NCI-H2081 treated with DMSO at 0.1 percent for 48 hours (cell line): ENCODE measurements around the gene TMCC1.
"Not testable (repeated sequence)": the region's sequence is repeated elsewhere in the genome, so short reads cannot be mapped to it uniquely, and the experiment has no call there.

Experiments
- DNase-seq: peaks from one replicate; lab custom pipeline; 2025; lab: John Stamatoyannopoulos, UW

Gene TMCC1

DNA sequence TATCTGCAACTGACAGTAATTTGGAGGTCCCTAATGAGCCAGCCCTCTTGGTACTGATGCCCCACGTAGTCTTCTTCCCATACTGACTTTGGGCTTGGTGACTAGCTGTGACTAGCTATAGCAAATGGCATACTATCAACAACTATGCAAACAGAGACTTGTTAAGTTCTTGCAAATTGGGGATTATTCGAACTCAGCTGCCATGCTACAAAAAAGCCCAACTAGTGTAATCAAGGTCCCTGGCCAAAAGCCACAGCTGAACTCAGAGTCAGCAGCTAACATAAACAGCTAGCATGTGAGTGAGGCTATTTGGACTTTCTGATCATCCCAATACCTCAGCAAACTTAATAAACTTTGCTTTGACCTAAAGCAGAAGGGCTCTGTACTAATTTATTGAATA, 165.8 kb downstream of the TMCC1 start:
- DNase-seq: no peak

DNA sequence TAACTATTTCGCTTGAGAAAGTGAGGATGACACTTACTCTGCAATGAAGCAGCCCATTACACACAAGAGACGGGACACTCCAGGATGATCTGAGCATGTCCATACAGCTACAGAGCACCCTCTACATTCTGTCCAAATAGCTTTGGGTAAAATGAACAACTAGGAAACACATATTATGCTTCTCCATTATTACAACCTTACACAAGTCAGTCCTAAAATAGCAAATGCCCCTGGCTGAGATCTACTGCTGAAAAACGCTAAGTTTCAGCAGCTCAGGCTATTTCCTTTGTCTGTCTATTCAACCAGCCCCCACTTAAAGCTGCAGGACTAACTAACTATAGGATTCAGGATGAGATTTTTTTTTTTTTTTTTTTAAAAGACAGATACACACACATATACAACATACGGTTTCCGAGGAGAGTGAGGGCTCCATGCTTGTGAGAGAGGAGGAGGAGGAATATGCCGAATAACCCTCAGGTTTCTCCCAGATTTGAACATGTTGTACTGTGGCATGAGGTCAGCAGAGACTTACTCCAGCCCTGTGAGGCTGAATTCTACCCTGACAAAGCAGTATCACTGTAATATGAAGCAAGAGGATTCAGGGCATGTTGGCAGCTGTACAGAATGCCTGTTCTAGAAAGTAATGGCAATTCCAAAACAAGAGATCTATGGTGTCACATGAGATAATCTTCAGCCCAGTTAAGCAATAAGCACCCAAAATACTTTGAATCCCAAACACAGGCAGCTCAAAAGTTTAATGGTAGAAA, 169.8 kb downstream of the TMCC1 start:
- DNase-seq: no peak

DNA sequence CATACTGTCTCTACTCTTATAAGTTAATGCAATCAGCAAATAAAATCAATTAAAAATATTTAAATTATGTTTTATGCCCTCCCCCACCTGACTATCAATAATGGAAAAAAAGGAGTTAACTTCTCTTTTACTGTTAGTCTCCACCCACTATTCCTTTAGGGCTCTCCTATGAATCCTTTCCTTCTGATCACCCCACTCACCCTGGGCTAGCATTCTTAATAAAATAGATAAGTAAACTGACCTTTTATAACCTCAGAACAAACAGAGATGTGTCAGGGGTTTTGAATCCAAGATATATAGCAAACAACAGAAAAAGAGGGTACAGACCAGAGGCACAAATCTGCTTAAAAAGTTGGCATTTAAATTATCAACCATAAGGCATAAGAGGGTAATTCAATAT, 171.0 kb downstream of the TMCC1 start:
- no peak for DNase-seq

DNA sequence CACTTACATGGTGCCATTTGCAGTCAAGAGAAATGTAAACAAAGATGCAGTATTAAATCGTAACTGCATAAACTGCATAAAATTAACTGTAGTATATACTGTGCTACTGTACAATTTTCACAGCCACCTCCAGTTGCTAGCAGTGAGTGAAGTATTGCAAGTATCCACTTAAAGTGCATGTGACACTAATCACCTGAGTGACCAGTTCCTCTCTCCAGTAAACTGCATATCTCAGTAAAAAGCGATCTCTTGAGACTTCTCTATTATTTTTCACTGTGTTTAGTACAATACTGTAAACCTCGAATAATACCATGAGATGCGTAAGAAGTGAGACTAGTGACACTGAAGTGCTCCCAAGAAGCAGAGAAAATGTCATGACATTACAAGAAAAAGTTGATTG, 175.3 kb downstream of the TMCC1 start:
- DNase-seq: no peak

DNA sequence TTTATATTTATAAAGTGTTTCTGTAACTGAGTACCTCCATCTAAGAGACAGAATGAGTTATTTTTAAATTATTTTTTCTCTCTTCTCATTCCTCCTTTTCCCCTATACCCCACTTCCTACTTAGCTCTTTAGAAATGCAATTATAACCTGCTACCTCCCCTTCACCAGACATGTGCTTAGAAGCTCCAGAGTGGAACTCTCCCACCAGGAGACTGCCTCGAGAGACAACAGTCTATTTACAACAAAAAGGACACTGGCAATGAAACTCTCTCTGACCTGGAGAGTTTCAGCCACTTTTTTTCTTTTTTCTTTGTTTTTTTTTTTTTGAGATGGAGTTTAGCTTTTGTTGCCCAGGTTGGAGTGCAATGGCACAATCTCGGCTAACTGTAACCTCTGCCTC, 177.7 kb downstream of the TMCC1 start:
- DNase-seq: no peak

DNA sequence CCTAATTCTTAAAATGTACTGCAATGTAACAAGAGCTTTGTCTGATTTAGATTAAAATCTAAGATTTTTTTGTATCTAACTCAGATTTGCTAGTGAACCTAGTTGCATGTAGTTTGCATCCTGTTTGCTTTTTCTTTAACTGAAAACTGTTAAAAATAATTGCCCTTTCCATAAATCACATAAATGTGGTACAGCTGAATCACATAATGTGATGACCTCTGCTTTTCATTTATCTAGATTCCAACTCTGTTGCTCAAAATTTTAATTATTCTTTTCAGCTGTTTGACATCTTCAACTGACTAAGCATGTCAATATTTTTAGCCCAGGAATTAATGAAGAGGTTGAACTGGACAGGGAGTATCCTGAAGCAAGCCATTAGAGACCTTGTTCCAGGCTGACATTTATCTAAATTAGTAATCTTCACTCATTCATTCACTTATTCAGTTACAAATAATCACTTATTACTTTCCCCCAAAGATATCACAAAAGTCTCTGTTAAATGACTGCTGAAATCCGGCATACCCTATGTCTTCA, 185.1 kb downstream of the TMCC1 start:
- no peak for DNase-seq

DNA sequence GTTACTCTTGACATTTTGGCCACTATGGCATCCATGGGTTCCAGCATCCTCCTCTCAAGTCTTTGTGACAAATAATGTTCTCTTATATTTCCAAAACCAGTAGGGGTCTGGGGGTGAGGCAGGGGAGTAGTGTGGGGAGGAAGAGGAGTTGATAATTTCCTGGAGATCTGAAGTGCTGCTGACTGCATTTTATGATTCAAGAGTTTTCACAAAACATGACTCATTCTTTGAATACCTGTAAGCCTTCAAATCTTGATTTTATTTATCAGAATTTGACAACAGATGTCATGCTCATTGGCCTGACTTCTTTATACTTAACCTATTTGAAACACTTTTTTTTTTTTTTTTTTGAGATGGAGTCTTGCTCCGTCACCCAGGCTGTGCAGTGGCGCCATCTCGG, 188.2 kb downstream of the TMCC1 start:
- no peak for DNase-seq

DNA sequence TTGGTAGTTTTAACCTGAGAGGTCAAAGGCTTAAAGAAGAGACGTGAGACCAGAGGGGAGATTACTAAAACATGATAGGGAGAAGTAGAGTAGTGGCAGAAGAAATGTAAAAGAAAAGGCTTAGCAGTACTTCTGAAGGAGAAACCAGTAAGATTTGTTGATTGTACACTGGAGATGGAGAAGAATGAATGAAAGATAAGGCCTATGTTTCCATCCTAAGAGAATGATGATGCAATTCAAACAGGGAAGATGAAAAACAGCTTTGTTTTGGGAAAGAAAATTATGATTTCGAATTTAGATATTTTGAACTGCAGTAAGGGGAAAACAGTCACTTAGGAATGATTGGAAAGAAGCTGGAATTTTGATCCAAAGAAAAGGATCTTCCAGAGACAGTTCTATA, 189.6 kb downstream of the TMCC1 start:
- no peak for DNase-seq

DNA sequence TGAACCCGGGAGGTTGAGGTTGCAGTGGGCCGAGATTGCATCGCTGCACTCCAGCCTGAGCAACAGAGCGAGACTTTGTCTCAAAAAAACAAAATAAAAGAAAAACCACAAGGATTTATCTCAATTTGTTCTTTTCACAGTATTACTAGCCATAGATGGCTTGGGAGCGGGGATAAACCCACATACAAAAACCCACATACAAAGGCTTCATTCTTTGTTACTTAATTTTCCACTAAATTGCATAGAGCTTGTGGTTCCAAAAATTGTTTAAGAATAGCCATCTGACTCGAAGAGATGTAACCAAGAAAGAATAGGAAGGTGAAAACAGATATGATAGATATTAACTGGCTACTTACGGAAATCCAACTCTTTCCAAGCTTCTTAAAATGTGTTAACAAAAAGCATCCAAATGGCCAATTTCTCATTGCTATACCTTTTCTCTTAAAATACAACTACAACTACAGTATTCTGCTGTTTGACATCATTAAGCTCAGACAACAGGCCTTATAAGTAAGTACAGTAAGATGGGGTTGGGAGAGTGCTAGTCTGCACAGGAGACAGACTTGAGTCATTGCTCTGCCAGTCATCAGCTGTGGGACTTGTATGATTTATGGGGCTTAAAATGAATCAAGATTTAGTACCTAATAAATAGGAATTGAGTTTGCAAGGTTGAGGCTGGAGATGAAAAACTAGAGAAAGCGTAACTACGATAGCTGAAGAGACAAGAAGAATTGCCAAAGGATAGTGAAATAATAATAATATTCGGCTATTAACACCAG, 190.4 kb downstream of the TMCC1 start:
- no peak for DNase-seq

DNA sequence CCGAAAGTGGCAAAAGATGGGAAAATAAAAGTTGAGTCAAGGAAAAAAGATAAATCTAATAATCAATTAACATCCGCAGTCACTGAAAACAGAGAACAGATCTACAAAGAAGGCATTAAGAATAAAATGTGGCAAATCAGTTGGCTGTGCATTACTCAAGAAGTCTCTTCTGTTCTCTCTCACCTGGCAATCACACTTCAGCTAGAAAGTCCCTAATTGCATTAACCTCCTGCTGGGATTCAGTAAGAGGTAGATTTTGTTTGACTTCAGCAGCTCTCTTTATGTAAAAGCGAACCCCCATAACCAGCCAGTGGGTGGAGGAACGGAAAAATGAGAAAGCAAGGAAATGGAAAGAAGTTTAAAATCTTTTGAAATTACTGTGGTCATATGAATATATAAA, 192.3 kb downstream of the TMCC1 start:
- no peak for DNase-seq

DNA sequence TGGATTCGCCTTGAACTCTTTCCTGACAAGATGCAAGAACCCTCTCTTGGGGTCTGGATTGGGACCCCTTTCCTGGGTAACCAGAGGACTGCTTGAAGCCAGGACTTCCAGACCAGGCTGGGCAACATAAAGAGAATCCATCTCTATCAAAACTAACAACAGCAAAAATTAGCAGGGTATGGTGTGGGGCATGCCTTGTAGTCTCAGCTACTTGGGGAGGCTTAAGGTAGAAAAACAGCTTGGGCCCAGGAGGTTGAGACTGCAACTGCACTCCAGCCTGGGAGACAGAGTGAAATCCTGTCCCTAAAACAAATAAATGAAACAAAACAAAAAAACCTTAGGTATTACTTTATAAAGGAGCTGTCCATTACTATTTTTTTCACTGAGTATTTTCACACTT, 193.9 kb downstream of the TMCC1 start:
- no peak for DNase-seq

DNA sequence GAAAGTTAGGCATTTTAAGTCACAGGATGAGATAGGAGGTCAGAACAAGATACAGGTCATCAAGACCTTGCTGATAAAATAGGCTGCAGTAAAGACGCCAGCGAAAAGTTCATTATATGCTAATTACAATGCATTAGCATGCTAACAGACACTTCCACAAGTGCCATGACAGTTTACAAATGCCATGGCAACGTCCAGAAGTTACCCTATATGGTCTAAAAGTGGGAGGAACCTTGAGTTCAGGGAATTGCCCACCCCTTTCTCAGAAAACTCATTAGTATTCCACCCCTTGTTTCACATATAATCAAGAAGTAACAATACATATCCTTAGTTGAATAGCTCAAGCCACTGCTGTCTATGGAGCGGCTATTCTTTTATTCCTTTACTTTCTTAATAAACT, 194.3 kb downstream of the TMCC1 start:
- no peak for DNase-seq

DNA sequence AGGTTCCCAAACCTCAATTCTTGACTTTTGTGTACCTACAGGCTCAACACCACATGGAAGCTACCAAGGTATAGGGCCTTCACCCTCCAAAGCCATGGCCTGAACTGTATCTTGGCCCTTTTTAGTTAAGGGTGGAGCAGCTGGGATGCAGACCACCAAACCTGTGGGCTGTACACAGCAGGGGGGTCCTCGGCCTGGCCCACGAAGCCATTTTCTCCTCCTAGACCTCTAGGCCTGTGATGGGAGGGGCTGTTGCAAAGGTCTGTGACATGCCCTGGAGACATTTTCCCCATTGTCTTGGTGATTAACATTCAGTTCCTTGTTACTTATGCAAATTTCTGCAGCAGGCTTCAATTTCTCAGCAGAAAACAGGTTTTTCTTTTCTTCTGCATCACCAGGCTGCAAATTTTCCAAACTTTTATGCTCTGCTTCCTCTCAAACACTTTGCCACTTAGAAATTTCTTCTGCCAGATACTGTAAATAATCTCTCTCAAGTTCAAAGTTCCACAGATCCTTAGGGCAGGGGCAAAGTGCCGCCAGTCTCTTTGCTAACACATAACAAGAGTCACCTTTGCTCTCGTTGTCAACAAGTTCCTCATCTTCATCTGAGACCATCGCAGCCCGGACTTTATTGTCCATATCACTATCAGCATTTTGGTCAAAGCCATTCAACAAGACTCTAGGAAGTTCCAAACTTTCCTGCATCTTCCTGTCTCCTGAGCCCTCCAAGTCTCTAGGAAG, 196.1 kb downstream of the TMCC1 start:
- DNase-seq: no peak

DNA sequence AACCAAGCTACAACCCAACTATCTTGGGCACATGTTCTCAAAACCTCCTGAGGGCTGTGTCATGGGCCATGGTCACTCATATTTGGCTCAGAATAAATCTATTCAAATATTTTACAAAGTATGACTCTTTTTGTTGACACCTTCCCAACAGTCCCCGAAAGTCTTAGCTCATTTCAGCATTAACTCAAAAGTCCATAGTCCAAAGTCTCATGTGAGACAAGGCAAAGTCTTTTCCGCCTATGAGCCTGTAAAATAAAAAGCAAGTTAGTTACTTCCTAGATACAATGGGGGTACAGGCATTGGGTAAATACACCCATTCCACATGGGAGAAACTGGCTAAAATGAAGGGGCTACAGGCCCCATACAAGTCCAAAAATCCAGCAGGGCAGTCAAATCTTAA, 197.1 kb downstream of the TMCC1 start:
- DNase-seq: not testable (repeated sequence)

DNA sequence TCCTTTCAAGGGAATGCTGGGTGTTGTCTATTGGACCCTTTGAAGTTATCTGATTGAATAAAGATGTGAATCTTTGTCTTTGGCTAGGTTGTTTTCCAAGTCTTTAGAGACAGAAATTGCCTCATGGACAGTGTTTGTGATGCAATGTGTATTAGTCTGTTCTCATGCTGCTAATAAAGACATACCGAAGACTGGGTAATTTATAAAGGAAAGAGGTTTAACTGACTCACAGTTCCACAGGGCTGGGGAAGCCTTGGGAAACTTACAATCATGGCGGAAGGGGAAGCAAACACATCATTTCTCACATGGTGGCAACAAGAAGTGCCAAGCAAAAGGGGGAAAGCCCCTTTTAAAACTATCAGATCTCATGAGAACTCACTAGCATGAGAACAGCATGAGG, 198.3 kb downstream of the TMCC1 start:
- DNase-seq: no peak

DNA sequence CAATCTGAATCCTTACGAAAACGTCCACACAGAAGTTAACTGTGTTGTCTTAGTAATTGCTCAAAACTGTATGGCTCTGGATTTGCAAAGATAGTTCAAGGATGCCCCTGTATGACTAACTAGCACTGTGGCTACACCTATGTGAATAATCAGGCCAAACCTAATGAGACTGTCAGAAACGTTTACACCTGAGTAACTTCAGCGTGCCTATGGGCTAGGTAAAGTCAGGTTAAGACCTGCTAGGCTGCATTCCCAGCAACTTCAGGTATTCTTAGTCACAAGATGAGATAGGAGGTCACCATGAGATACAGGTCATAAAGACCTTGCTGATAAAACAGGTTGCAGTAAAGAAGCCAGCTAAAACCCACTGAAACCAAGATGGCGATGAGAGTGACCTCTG, 199.3 kb downstream of the TMCC1 start:
- no peak for DNase-seq

DNA sequence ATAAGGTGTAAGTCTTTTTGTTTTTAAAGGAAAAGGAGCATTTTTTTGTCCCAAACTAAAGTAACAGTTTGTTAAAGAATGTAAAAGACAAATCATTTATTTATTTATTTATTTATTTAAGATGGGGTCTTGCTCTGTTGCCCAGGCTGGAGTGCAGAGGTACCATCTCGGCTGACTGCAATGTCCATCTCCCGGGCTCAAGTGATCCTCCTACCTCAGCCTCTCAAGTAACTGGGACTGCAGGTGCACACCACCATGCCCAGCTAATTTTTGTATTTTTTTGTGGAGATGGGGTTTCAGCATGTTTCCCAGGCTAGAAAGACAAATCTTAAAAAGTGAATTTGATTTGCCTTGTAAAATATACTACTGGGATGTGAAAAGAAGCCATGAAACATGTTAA, 200.8 kb downstream of the TMCC1 start:
- no peak for DNase-seq

DNA sequence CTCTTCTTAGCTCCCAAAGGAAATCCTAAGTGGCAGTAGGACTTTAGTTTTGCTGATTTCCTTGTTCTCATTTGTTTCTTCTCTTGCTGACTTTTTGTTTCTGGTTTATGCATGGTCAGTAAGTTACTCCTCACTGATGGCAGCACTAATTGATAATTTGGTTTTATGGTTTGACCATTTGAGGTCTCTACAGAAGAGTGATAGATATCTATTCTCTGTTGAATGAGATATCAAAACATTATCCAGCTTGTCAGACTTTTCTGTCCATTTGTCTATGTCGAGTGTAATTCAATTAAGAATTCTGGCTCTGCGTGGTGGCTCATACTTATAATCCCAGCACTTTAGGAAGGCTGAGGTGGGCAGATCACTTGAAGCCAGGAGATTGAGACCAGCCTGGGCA, 202.5 kb downstream of the TMCC1 start:
- no peak for DNase-seq

DNA sequence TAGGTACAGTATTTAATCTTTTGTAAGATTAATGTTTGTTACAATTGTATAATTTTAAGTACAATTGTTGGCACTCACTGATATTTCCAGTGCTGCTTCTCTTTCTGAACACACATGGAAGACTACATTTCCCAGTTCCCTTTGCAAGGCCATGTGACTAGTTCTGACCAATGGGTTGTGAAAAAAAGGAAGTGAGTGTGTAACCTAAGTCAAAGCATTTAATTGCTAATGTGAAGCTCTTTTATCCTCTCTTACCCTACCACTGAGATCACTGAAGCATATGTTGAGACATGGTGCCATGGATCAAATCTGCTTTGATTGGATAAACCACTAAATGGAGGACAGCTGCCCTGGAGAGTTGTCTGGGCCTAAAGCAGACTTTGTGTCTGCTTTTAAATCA, 203.1 kb downstream of the TMCC1 start:
- DNase-seq: peak; percentile 60

DNA sequence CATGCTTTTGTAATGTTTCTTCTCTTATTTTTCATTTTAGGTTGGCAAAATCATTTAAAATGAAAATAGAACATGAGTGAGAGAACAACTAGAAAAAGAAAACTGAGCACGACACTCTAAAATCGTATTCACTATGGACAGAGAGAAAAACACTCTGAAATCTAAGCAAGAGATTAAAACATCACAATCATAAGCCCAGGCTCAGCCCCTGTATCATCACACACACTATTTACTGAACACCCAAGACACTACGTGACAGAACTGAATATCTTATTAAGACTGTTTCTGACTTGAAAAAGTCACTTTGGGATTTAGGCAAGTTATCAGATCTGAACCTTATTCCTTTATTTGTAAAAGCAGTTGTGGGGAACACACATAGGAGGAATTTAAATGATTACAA, 204.5 kb downstream of the TMCC1 start:
- DNase-seq: no peak

DNA sequence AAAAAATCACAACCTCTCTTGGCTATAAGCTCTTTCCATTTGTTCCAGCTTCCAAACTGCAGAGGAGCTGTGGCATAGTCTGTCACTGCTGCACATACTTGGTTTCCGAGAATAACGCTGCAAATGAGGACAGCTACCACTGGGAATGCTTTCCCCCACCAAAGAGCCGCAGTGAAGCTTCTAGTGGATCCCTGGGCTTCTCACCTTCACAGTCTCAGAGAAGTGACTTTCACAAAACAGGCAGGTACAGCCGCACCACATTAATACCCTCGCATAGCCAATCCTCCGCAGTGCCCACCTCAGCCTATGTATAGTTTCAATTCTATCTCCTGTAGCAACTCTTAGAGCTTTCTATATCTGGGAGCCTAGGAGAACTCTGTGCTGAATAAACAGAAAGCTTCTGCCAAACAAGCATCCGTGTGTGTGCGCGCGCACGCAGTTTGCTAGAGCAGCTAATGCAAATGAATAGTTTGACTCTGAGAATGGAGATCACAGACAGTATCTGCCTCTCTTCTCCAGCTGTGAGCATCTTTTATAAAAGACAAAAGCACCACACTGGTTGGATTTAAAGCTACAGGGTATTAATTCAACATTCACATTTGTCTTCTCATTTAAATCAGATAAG, 205.1 kb downstream of the TMCC1 start:
- DNase-seq: peak; percentile 73

DNA sequence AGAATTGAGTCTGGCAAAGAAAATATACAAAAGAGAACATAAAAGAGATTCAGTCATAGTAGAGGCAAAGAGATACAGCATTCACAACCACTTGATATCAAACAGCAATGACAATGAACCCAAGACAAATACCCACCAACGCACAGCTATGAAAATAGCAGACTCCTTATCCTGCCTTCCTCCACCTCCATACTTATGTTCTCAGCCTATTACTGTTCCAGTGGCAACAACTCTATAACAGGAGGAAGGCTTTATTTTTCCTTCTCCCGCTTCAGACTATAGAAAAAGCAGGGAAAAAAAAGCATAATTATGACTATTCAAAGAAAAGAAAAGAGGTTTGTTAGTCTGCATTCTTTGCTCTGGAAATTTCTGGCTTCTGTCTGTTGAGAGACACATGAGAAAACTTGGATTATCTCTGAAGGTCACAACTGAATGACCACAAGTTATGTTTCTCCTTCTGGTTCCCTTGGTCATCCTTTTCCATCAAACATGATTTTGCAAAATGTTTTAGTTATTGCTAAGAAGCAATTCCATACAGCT, 205.9 kb downstream of the TMCC1 start:
- DNase-seq: no peak
